HepG2 (cell line): ENCODE data around the gene FNDC3B. TPM values are rescaled to one million over a fixed set of nuclear protein-coding genes. Genes with fewer than 3 reads are reported as not detected.

Experiments
- CEBPG ChIP-seq: IDR thresholded peaks from 2 replicates; pipeline ENCODE4 v1.6.1; 2016
- CREB1 ChIP-seq, 2 experiments: fragments of 450-650 bp in 1 of 2; IDR thresholded peaks; 2 replicates each; pipeline ENCODE4 v1.6.1; 2016 to 2017; ENCODE audit warnings: control low read depth in 1 of 2, mild to moderate bottlenecking in 1 of 2, missing compliant biosample characterization in 1 of 2, missing genetic modification characterization in 1 of 2
- CREM ChIP-seq, 2 experiments: sonication (generic) in 1 of 2; formaldehyde crosslinking in 1 of 2; IDR thresholded peaks; 2 replicates each; pipeline versions ENCODE4 v1.4.0 to v1.6.1; 2016 to 2020; ENCODE audit warnings: antibody characterized with exemption in 1 of 2, mild to moderate bottlenecking in 1 of 2, missing genetic modification reagents in 1 of 2
- ELF4 ChIP-seq: sonication (generic); formaldehyde crosslinking; IDR thresholded peaks from 2 replicates; pipeline ENCODE4 v1.5.0; 2020; ENCODE audit warnings: missing genetic modification reagents, mild to moderate bottlenecking, moderate library complexity, borderline replicate concordance
- EZH2 ChIP-seq: conservative IDR thresholded peaks from 2 replicates; pipeline ENCODE4 v1.6.1; 2012; ENCODE audit warnings: mild to moderate bottlenecking, low read depth, low read length, moderate library complexity
- FOXP1 ChIP-seq, 2 experiments: fragments of 450-650 bp in 1 of 2; IDR thresholded peaks; 2 replicates each; pipeline ENCODE4 v1.6.1; 2017 to 2018; ENCODE audit warnings: antibody characterized with exemption in 1 of 2
- ISL2 ChIP-seq: sonication (generic); formaldehyde crosslinking; IDR thresholded peaks from 2 replicates; pipeline ENCODE4 v1.5.0; 2020; ENCODE audit warnings: missing genetic modification reagents
- KDM1A ChIP-seq: IDR thresholded peaks from 2 replicates; pipeline ENCODE4 v1.6.1; 2016; ENCODE audit warnings: missing compliant biosample characterization
- MEIS2 ChIP-seq: sonication (generic); formaldehyde crosslinking; IDR thresholded peaks from 2 replicates; pipeline ENCODE4 v1.9.0; 2021; ENCODE audit warnings: mild to moderate bottlenecking, missing genetic modification reagents
- NCOR1 ChIP-seq: fragments of 200-600 bp; sonication (generic); IDR thresholded peaks from 2 replicates; pipeline ENCODE4 v1.7.0; 2017; ENCODE audit warnings: antibody characterized with exemption, low read length, borderline replicate concordance
- PITX1 ChIP-seq: sonication (generic); formaldehyde crosslinking; IDR thresholded peaks from 2 replicates; pipeline ENCODE4 v1.5.1; 2020; ENCODE audit warnings: mild to moderate bottlenecking, missing genetic modification reagents
- RBFOX2 ChIP-seq: fragments of 200-400 bp; formaldehyde crosslinking; IDR thresholded peaks from 2 replicates; pipeline ENCODE4 v1.6.1; 2017; ENCODE audit warnings: low read depth, mild to moderate bottlenecking, low read length
- ZNF232 ChIP-seq: sonication (generic); formaldehyde crosslinking; IDR thresholded peaks from 2 replicates; pipeline ENCODE4 v1.4.0; 2020; ENCODE audit warnings: missing genetic modification reagents, borderline replicate concordance
- ZNF331 ChIP-seq: sonication (generic); formaldehyde crosslinking; IDR thresholded peaks from 2 replicates; pipeline ENCODE4 v1.4.0; 2020; ENCODE audit warnings: missing genetic modification reagents
- ZNF441 ChIP-seq: sonication (generic); formaldehyde crosslinking; IDR thresholded peaks from 2 replicates; pipeline ENCODE4 v1.7.0; 2021; ENCODE audit warnings: missing genetic modification reagents, borderline replicate concordance
- ZNF552 ChIP-seq: sonication (generic); formaldehyde crosslinking; IDR thresholded peaks from 2 replicates; pipeline ENCODE4 v1.9.0; 2022; ENCODE audit warnings: missing genetic modification reagents, mild to moderate bottlenecking, borderline replicate concordance
- ZNF761 ChIP-seq: sonication (generic); formaldehyde crosslinking; conservative IDR thresholded peaks from 2 replicates; pipeline ENCODE4 v1.4.0; 2020; ENCODE audit warnings: mild to moderate bottlenecking, missing genetic modification reagents
- ZNF772 ChIP-seq: sonication (generic); formaldehyde crosslinking; IDR thresholded peaks from 2 replicates; pipeline ENCODE4 v1.5.0; 2020; ENCODE audit warnings: mild to moderate bottlenecking, missing genetic modification reagents
- ZNF788 ChIP-seq: sonication (generic); formaldehyde crosslinking; IDR thresholded peaks from 2 replicates; pipeline ENCODE4 v1.5.0; 2020; ENCODE audit warnings: mild to moderate bottlenecking, missing genetic modification reagents, borderline replicate concordance
- polyA plus RNA-seq, 8 experiments: library from polyadenylated mRNA; depleted of rRNA in 3 of 8; stranded (reverse) in 7 of 8; unstranded in 1 of 8; fragments of >200 nt; fragmentation: Illumina TruSeq in 4 of 8; extraction: Trizol in 4 of 8; gene quantifications; 2 replicates each; pipeline versions ENCODE4 v1.2.1 to v1.2.3, GENCODE V29; 2011 to 2016; ENCODE audit warnings: low read depth in 4 of 8, missing spikeins in 1 of 8, mixed read lengths in 1 of 8; ENCODE audit not compliant: insufficient read depth in 1 of 8
- total RNA-seq, 5 experiments: library from RNA; depleted of rRNA; stranded (reverse); fragments of >200 nt; fragmentation: Illumina TruSeq; extraction: Trizol; gene quantifications; 2 replicates each; pipeline ENCODE4 v1.2.3, GENCODE V29; 2016; ENCODE audit warnings: low read depth in 1 of 5
- TF ChIP-seq, protein P1 (sequence below): IDR thresholded peaks from 2 replicates; pipeline ENCODE4 v1.6.1; 2016; ENCODE audit warnings: control low read depth
- TF ChIP-seq, protein P2 (sequence below): IDR thresholded peaks from 2 replicates; pipeline ENCODE4 v1.6.1; 2012; ENCODE audit warnings: inconsistent platforms
- TF ChIP-seq, protein P3 (sequence below), 2 experiments: sonication (generic) in 1 of 2; formaldehyde crosslinking in 1 of 2; IDR thresholded peaks; 2 replicates each; pipeline versions ENCODE4 v1.4.0 to v1.6.1; 2016 to 2020; ENCODE audit warnings: borderline replicate concordance in 1 of 2, low read depth in 1 of 2, mild to moderate bottlenecking in 1 of 2, missing genetic modification reagents in 1 of 2
- TF ChIP-seq, protein P4 (sequence below): sonication (generic); formaldehyde crosslinking; conservative IDR thresholded peaks from 2 replicates; pipeline ENCODE4 v1.5.0; 2020; ENCODE audit warnings: missing genetic modification reagents

FNDC3B gene
- total and polyA plus RNA-seq, 2 of the 13 experiments (the other 11 are each of a cell fraction or from before 2014, with no cell fraction given), result 74.8 to 103 TPM

DNA sequence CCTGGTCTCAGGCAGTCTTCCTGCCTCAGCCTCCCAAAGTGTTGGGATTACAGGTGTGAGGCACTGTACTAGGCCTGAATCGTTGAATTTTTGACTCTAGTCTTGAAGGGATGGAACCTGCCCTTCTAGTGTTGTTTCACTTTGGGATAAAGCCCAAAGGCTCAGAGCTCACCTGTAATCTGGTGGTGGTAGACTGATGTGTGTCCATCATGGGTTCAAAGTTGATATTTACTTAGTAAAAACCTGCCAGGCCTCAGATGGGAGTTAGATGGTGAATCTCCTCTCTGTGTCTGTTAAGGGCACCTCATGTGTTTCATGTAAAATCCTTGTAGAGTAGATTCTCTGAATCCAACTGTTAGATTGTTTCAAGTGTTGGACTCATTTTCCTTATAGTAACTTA lies 41.1 kb downstream of the FNDC3B start (continued):
- TF ChIP-seq, protein P1, sequence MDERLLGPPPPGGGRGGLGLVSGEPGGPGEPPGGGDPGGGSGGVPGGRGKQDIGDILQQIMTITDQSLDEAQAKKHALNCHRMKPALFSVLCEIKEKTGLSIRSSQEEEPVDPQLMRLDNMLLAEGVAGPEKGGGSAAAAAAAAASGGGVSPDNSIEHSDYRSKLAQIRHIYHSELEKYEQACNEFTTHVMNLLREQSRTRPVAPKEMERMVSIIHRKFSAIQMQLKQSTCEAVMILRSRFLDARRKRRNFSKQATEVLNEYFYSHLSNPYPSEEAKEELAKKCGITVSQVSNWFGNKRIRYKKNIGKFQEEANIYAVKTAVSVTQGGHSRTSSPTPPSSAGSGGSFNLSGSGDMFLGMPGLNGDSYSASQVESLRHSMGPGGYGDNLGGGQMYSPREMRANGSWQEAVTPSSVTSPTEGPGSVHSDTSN (CRISPR knock-in tag), result no peak
- 0 out of 2 replicates have a peak, but pooled peaks have one; percentile 46 for TF ChIP-seq ZNF441 (CRISPR knock-in tag)
- peak; percentile 56; the same call in 1 of the 2 replicates for TF ChIP-seq ZNF788 (CRISPR knock-in tag)
- TF ChIP-seq ZNF761 (CRISPR knock-in tag), result no peak
- TF ChIP-seq CREB1 (IDR thresholded peaks at IDR 0.05), result no peak
- 0 out of 2 replicates have a peak, but pooled peaks have one; percentile 38 for TF ChIP-seq CREB1 (CRISPR knock-in tag; IDR thresholded peaks at IDR 0.05)
- 0 out of 2 replicates have a peak, but pooled peaks have one; percentile 29 for TF ChIP-seq RBFOX2
- TF ChIP-seq, protein P2, sequence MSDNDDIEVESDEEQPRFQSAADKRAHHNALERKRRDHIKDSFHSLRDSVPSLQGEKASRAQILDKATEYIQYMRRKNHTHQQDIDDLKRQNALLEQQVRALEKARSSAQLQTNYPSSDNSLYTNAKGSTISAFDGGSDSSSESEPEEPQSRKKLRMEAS, result peak; percentile 14; the same call in 1 of the 2 replicates
- peak; percentile 46; the same call in 1 of the 2 replicates for TF ChIP-seq NCOR1
- TF ChIP-seq CEBPG, result peak; percentile 43; the same call in 1 of the 2 replicates
- 0 out of 2 replicates have a peak, but pooled peaks have one; percentile 19 for TF ChIP-seq KDM1A (CRISPR knock-in tag)
- peak; percentile 43; the same call in 1 of the 2 replicates for TF ChIP-seq ISL2 (CRISPR knock-in tag)
- no peak for TF ChIP-seq EZH2
- TF ChIP-seq ELF4, result peak; percentile 42; the same call in 1 of the 2 replicates
- peak; percentile 62; the same call in 1 of the 2 replicates for TF ChIP-seq ZNF232 (CRISPR knock-in tag)
- TF ChIP-seq MEIS2 (CRISPR knock-in tag), result peak; percentile 92
- TF ChIP-seq, protein P3, sequence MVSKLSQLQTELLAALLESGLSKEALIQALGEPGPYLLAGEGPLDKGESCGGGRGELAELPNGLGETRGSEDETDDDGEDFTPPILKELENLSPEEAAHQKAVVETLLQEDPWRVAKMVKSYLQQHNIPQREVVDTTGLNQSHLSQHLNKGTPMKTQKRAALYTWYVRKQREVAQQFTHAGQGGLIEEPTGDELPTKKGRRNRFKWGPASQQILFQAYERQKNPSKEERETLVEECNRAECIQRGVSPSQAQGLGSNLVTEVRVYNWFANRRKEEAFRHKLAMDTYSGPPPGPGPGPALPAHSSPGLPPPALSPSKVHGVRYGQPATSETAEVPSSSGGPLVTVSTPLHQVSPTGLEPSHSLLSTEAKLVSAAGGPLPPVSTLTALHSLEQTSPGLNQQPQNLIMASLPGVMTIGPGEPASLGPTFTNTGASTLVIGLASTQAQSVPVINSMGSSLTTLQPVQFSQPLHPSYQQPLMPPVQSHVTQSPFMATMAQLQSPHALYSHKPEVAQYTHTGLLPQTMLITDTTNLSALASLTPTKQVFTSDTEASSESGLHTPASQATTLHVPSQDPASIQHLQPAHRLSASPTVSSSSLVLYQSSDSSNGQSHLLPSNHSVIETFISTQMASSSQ (IDR thresholded peaks at IDR 0.05; ENCODE audit: low read depth), result 0 out of 2 replicates have a peak, but pooled peaks have one; percentile 24
- TF ChIP-seq, protein P3 (CRISPR knock-in tag; IDR thresholded peaks at IDR 0.05; ENCODE audit: borderline replicate concordance), result peak; percentile 50; the same call in 1 of the 2 replicates
- TF ChIP-seq, protein P4, sequence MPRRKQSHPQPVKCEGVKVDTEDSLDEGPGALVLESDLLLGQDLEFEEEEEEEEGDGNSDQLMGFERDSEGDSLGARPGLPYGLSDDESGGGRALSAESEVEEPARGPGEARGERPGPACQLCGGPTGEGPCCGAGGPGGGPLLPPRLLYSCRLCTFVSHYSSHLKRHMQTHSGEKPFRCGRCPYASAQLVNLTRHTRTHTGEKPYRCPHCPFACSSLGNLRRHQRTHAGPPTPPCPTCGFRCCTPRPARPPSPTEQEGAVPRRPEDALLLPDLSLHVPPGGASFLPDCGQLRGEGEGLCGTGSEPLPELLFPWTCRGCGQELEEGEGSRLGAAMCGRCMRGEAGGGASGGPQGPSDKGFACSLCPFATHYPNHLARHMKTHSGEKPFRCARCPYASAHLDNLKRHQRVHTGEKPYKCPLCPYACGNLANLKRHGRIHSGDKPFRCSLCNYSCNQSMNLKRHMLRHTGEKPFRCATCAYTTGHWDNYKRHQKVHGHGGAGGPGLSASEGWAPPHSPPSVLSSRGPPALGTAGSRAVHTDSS (CRISPR knock-in tag), result no peak
- no peak for TF ChIP-seq FOXP1 (IDR thresholded peaks at IDR 0.05)
- peak; percentile 53 for TF ChIP-seq FOXP1 (CRISPR knock-in tag; IDR thresholded peaks at IDR 0.05)
- TF ChIP-seq PITX1 (CRISPR knock-in tag), result peak; percentile 68; the same call in 1 of the 2 replicates
- TF ChIP-seq ZNF772 (CRISPR knock-in tag), result peak; percentile 43; the same call in 1 of the 2 replicates
- TF ChIP-seq ZNF552 (CRISPR knock-in tag), result peak; percentile 23; the same call in 1 of the 2 replicates
- peak; percentile 45; the same call in 1 of the 2 replicates for TF ChIP-seq ZNF331 (CRISPR knock-in tag)
- TF ChIP-seq CREM (IDR thresholded peaks at IDR 0.05), result peak; percentile 33; the same call in 1 of the 2 replicates
- no peak for TF ChIP-seq CREM (CRISPR knock-in tag; IDR thresholded peaks at IDR 0.05)
